Measurements from ENCODE around the gene GNG13. TPM values are rescaled to one million over a fixed set of nuclear protein-coding genes. Genes with fewer than 3 reads are reported as not detected.

The GNG13 gene
- total and polyA plus RNA-seq, 2 experiments from 2014 or later = 0.29 TPM; not detected in 1

DNA sequence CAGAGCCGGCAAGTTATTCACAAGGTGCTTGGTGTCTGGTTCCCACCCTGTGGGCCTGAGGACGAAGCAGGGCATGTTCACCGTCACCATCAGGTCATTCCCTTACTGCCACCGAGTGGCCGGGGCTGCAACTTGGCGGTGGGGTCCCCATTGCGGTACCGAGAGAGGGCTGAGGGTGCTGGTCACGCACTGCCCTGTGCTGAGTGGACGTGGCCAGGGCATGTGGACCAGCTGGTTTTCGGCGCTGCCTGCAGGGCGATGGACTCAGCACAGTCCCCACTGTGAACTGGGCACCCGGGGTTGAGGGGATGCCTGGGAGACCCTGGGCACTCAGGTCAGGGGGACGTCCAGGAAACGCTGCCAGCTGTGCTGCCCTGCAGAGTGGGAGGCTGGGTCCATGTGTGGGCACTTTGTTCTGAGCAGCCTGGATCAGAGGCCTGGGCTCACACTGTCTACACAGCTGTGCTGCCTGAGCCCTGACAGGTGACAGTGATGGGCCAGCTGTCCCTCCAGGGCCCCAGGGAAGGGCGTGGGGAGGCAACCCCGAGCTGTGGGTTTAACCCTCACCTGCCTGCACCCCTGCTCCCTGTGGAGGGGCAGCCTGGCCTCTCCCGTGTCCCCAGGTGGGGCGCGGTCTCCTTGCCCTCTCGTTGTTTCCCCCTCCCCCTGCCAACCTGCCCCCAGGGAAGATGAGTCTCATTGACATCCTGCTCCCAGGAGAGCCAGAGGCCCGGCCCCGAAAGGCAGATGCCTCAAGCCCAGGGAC, 39.3 kb upstream of the GNG13 start:
- DNase-seq (ENCODE audit: low spot score) (no peak), ATAC-seq (peak; percentile 18; the same call in 1 of the 3 replicates)
- Histone ChIP-seq H4K20me1 (replicated peaks; ENCODE audit: insufficient read depth) (no peaks in the 10 kb centered on the region), H3K79me2 (replicated peaks; ENCODE audit: insufficient read depth) (no peaks in the 10 kb centered on the region), H3K4me1 (ENCODE audit: insufficient read depth) (no peaks in the 10 kb centered on the region), H3K4me2 (no peak overlapping the region), H3K27me3 (ENCODE audit: insufficient read depth) (no peaks in the 10 kb centered on the region), H3K36me3 (ENCODE audit: insufficient read depth) (0 out of 2 replicates have a peak, but pooled peaks cover 3% of the 10 kb centered on the region), H3K27ac (ENCODE audit: low read depth) (no peak overlapping the region), H2AFZ (no peak overlapping the region), H3K4me3 (no peak overlapping the region), H3F3A (replicated peaks; ENCODE audit: low read depth) (no peaks in the 10 kb centered on the region), H3K9me2 (ENCODE audit: insufficient read depth) (no peaks in the 10 kb centered on the region)
- Mint-ChIP-seq H3K27me3 (ENCODE audit: insufficient read depth, low read depth, poor library complexity) (peaks cover 4% of the 10 kb centered on the region), H3K36me3 (ENCODE audit: low read depth) (peaks cover 4% of the 10 kb centered on the region; the same call in 1 of the 3 replicates), H3K4me3 (no peak overlapping the region), H3K4me1 (peaks cover 4% of the 10 kb centered on the region), H3K27ac (no peak overlapping the region), H3K9me3 (peaks cover 22% of the 10 kb centered on the region)
- TF ChIP-seq STAT1 (IDR thresholded peaks at IDR 0.05; ENCODE audit: unreplicated experiment) (no peak), CTCF (conservative IDR thresholded peaks at IDR 0.05; ENCODE audit: low read depth in 2 of 2) (peak in 1 of 2 experiments; percentile 43; a peak in 2 of 4 replicates), JUNB (IDR thresholded peaks at IDR 0.05; ENCODE audit: unreplicated experiment) (no peak), NANOG (IDR thresholded peaks at IDR 0.05; ENCODE audit: borderline replicate concordance) (no peak)

DNA sequence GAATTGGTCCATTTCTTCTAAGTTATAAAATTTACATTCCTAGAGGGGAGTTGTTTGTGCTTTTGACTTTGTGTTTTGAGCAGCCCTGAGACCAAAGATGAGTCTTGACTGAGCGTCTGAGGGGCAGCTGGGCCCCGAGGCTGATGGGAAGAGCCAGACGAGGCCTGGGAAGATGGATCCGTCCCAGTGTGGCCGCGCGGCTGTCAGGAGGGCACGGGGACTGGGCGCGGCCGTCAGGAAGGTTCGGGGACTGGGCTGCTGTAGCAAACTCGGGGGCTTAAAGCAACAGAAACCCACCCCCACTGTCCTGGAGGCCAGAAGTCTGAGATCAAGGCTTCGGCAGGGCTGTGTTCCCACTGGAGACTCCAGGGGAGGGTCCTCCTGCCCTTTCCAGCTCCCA, 38.2 kb upstream of the GNG13 start:
- no peak overlapping the region for H3K27ac Mint-ChIP-seq
- H3K4me1 Mint-ChIP-seq = peaks cover 4% of the 10 kb centered on the region
- no peaks in the 10 kb centered on the region for H3K9me2 ChIP-seq (ENCODE audit: insufficient read depth)
- DNase-seq (ENCODE audit: low spot score) (no peak), ATAC-seq (no peak)
- no peaks in the 10 kb centered on the region for H3K79me2 ChIP-seq (replicated peaks; ENCODE audit: insufficient read depth)
- 0 out of 2 replicates have a peak, but pooled peaks cover 3% of the 10 kb centered on the region for H3K36me3 ChIP-seq (ENCODE audit: insufficient read depth)
- H3K27ac ChIP-seq (ENCODE audit: low read depth) = no peak overlapping the region
- no peaks in the 10 kb centered on the region for H4K20me1 ChIP-seq (replicated peaks; ENCODE audit: insufficient read depth)
- no peaks in the 10 kb centered on the region for H3K27me3 ChIP-seq (ENCODE audit: insufficient read depth)
- peaks cover 22% of the 10 kb centered on the region for H3K9me3 Mint-ChIP-seq
- H3K4me2 ChIP-seq = no peak overlapping the region
- peaks cover 4% of the 10 kb centered on the region; the same call in 1 of the 3 replicates for H3K36me3 Mint-ChIP-seq (ENCODE audit: low read depth)
- no peaks in the 10 kb centered on the region for H3K4me1 ChIP-seq (ENCODE audit: insufficient read depth)
- H3K27me3 Mint-ChIP-seq (ENCODE audit: insufficient read depth, low read depth, poor library complexity) = peaks cover 6% of the 10 kb centered on the region
- no peak overlapping the region for H2AFZ ChIP-seq
- H3K4me3 Mint-ChIP-seq = no peak overlapping the region
- no peak overlapping the region for H3K4me3 ChIP-seq
- H3F3A ChIP-seq (replicated peaks; ENCODE audit: low read depth) = no peaks in the 10 kb centered on the region
- TF ChIP-seq CTCF (conservative IDR thresholded peaks at IDR 0.05; ENCODE audit: low read depth in 2 of 2) (no peak), REST (IDR thresholded peaks at IDR 0.05; ENCODE audit: unreplicated experiment) (no peak), JUNB (IDR thresholded peaks at IDR 0.05; ENCODE audit: unreplicated experiment) (no peak), ZNF114 (CRISPR knock-in tag; IDR thresholded peaks at IDR 0.05) (no peak), EZH2 (IDR thresholded peaks at IDR 0.05; ENCODE audit: low read depth, unreplicated experiment) (no peak), ZNF331 (CRISPR knock-in tag; IDR thresholded peaks at IDR 0.05; ENCODE audit: low read depth) (no peak), CREB1 (CRISPR knock-in tag; IDR thresholded peaks at IDR 0.05; ENCODE audit: low read depth) (no peak)
